ENCODE measurements around the gene HYAL2. TPM values are rescaled to one million over a fixed set of nuclear protein-coding genes. Genes with fewer than 3 reads are reported as not detected.

The HYAL2 gene
- total RNA-seq: 28.6 TPM

GRCh38 chr3:50322386-50323091 is at the start of gene HYAL2:
HYAL2 (minus strand) TSS chr3:50322745; CDS start chr3:50320489, 2,256 bp downstream.
- peak; percentile 49 for DNase-seq

GRCh38 chr3:50371133-50371685 is 48.7 kb upstream of the HYAL2 start:
- no peak for DNase-seq

- peak; percentile 78 for DNase-seq
Measured at GRCh38 chr3:50370594-50370993, 48.0 kb upstream of the HYAL2 start.

- DNase-seq: no peak
Measured at GRCh38 chr3:50369012-50369670, 46.6 kb upstream of the HYAL2 start.

GRCh38 chr3:50365842-50366220 is 43.3 kb upstream of the HYAL2 start:
- DNase-seq: no peak

GRCh38 chr3:50365080-50365841 is 42.7 kb upstream of the HYAL2 start:
- DNase-seq: peak; percentile 41

- DNase-seq: no peak
Measured at GRCh38 chr3:50364573-50365079, 42.1 kb upstream of the HYAL2 start.

- DNase-seq: no peak
Measured at GRCh38 chr3:50359760-50360110, 37.2 kb upstream of the HYAL2 start.

GRCh38 chr3:50358911-50359759 is 36.6 kb upstream of the HYAL2 start, which contains the start of gene TMEM115:
TMEM115 (minus strand) TSS chr3:50359521; CDS start chr3:50359063, 458 bp downstream.
- peak; percentile 98 for DNase-seq

- DNase-seq: no peak
Measured at GRCh38 chr3:50358355-50358910, 35.9 kb upstream of the HYAL2 start.

GRCh38 chr3:50357481-50357880 is 34.9 kb upstream of the HYAL2 start:
- no peak for DNase-seq

GRCh38 chr3:50356553-50356952 is 34.0 kb upstream of the HYAL2 start:
- DNase-seq: no peak

- no peak for DNase-seq
Measured at GRCh38 chr3:50355829-50356552, 33.4 kb upstream of the HYAL2 start.

GRCh38 chr3:50354850-50355249 is 32.3 kb upstream of the HYAL2 start:
- DNase-seq: no peak

- DNase-seq: no peak
Measured at GRCh38 chr3:50354186-50354764, 31.7 kb upstream of the HYAL2 start.

GRCh38 chr3:50353245-50354004 is 30.9 kb upstream of the HYAL2 start:
- DNase-seq: no peak

- DNase-seq: no peak
Measured at GRCh38 chr3:50352781-50353180, 30.2 kb upstream of the HYAL2 start.

- no peak for DNase-seq
Measured at GRCh38 chr3:50351323-50351697, 28.8 kb upstream of the HYAL2 start.

- DNase-seq: peak; percentile 91
Measured at GRCh38 chr3:50350527-50351322, 28.2 kb upstream of the HYAL2 start, which contains the start of the genes CYB561D2 and NPRL2. CYB561D2 (plus strand) TSS chr3:50350862; CDS start chr3:50351434, 572 bp downstream. NPRL2 (minus strand) TSS chr3:50350775; CDS start chr3:50350652, 123 bp downstream.

Data from skin of body (tissue), 2 donors.